Limb (tissue), 2 donors: ENCODE measurements around the gene LYST.
"Not testable (repeated sequence)": the region's sequence is repeated elsewhere in the genome, so short reads cannot be mapped to it uniquely, and the experiment has no call there.

ENCODE experiments used
- DNase-seq, 2 donors: peaks; one replicate each; pipeline ENCODE4 v3.0.0-alpha.2; 2016; ENCODE audit errors: extremely low spot score in 2 of 2

LYST gene

GRCh38 chr1:235661568-235661967 is 205.1 kb downstream of the LYST start:
- DNase-seq = no peak

- DNase-seq = no peak
Observed at GRCh38 chr1:235659186-235659771, 207.4 kb downstream of the LYST start.

GRCh38 chr1:235657747-235658526 is 208.8 kb downstream of the LYST start:
- DNase-seq = no peak

GRCh38 chr1:235657269-235657668 is 209.4 kb downstream of the LYST start:
- no peak for DNase-seq

- no peak for DNase-seq
Observed at GRCh38 chr1:235652364-235652763, 214.3 kb downstream of the LYST start.

GRCh38 chr1:235651170-235651806 is 215.4 kb downstream of the LYST start:
- no peak for DNase-seq

- peak in 1 of 2 donors; percentile 71 for DNase-seq
Observed at GRCh38 chr1:235650341-235651169, 216.2 kb downstream of the LYST start.

- peak in 1 of 2 donors; percentile 90 for DNase-seq
Observed at GRCh38 chr1:235649368-235650163, 217.1 kb downstream of the LYST start, which contains the start of gene GNG4. TSS of gene GNG4 (minus strand) at chr1:235649784. CDS start at chr1:235583838, 65,946 bp downstream.

- peak; percentile 41 to 82 for DNase-seq
Observed at GRCh38 chr1:235648954-235649367, 217.7 kb downstream of the LYST start.

GRCh38 chr1:235648407-235648907 is 218.2 kb downstream of the LYST start:
- DNase-seq = peak in 1 of 2 donors; percentile 70

- not testable (repeated sequence) for DNase-seq
Observed at GRCh38 chr1:235647537-235647936, 219.2 kb downstream of the LYST start.

- DNase-seq = no peak
Observed at GRCh38 chr1:235646463-235646862, 220.2 kb downstream of the LYST start.

GRCh38 chr1:235644693-235645305 is 221.9 kb downstream of the LYST start:
- DNase-seq = no peak

GRCh38 chr1:235643837-235644692 is 222.6 kb downstream of the LYST start:
- no peak for DNase-seq

- DNase-seq = no peak
Observed at GRCh38 chr1:235642943-235643371, 223.7 kb downstream of the LYST start.

- no peak for DNase-seq
Observed at GRCh38 chr1:235642011-235642942, 224.4 kb downstream of the LYST start.

GRCh38 chr1:235640580-235640979 is 226.1 kb downstream of the LYST start:
- DNase-seq = no peak
